Amniotic epithelial cell (primary cell): Measurements from ENCODE around the gene RPS6KA5.
"Not testable (repeated sequence)": the region's sequence is repeated elsewhere in the genome, so short reads cannot be mapped to it uniquely, and the experiment has no call there.

Source experiments
- DNase-seq: peaks from one replicate; pipeline ENCODE4 v3.0.0-alpha.2; 2010; ENCODE audit warnings: low read depth

The RPS6KA5 gene

GRCh38 chr14:90867501-90867900 is 192.9 kb downstream of the RPS6KA5 start:
- DNase-seq: no peak

- no peak for DNase-seq
Observed at GRCh38 chr14:90866833-90867232, 193.6 kb downstream of the RPS6KA5 start.

- DNase-seq: no peak
Observed at GRCh38 chr14:90864741-90865140, 195.7 kb downstream of the RPS6KA5 start.

- no peak for DNase-seq
Observed at GRCh38 chr14:90858511-90858910, 201.9 kb downstream of the RPS6KA5 start.

GRCh38 chr14:90857866-90858265 is 202.6 kb downstream of the RPS6KA5 start:
- no peak for DNase-seq

- DNase-seq: not testable (repeated sequence)
Observed at GRCh38 chr14:90856115-90856514, 204.3 kb downstream of the RPS6KA5 start.

- peak; percentile 17 for DNase-seq
Observed at GRCh38 chr14:90853116-90853515, 207.3 kb downstream of the RPS6KA5 start.

- no peak for DNase-seq
Observed at GRCh38 chr14:90851327-90852036, 209.0 kb downstream of the RPS6KA5 start.

- DNase-seq: peak; percentile 54
Observed at GRCh38 chr14:90850487-90850886, 210.0 kb downstream of the RPS6KA5 start.

- DNase-seq: no peak
Observed at GRCh38 chr14:90849787-90850444, 210.5 kb downstream of the RPS6KA5 start.

GRCh38 chr14:90848944-90849731 is 211.3 kb downstream of the RPS6KA5 start:
- DNase-seq: no peak

- DNase-seq: peak; percentile 8
Observed at GRCh38 chr14:90846511-90846910, 213.9 kb downstream of the RPS6KA5 start.

GRCh38 chr14:90844321-90844720 is 216.1 kb downstream of the RPS6KA5 start:
- DNase-seq: no peak

GRCh38 chr14:90842726-90843125 is 217.7 kb downstream of the RPS6KA5 start:
- DNase-seq: no peak

- not testable (repeated sequence) for DNase-seq
Observed at GRCh38 chr14:90840667-90841066, 219.8 kb downstream of the RPS6KA5 start.

- DNase-seq: no peak
Observed at GRCh38 chr14:90839889-90840266, 220.6 kb downstream of the RPS6KA5 start.

- no peak for DNase-seq
Observed at GRCh38 chr14:90839024-90839888, 221.2 kb downstream of the RPS6KA5 start.

- not testable (repeated sequence) for DNase-seq
Observed at GRCh38 chr14:90838531-90838930, 221.9 kb downstream of the RPS6KA5 start.

- no peak for DNase-seq
Observed at GRCh38 chr14:90837355-90837754, 223.1 kb downstream of the RPS6KA5 start.

GRCh38 chr14:90836692-90837063 is 223.8 kb downstream of the RPS6KA5 start:
- no peak for DNase-seq

GRCh38 chr14:90831821-90832220 is 228.6 kb downstream of the RPS6KA5 start:
- no peak for DNase-seq
